Peyer's patch (tissue), 4 donors: Measurements from ENCODE around the gene CRY2.

Source experiments
- POLR2A ChIP-seq, 2 donors: fragments of 450-650 bp; IDR thresholded peaks; one replicate each; pipeline ENCODE4 v1.5.1; 2017; ENCODE audit warnings: antibody characterized with exemption in 2 of 2, mild to moderate bottlenecking in 2 of 2, moderate library complexity in 2 of 2
- TF ChIP-seq, protein P1 (sequence below), 6 experiments: fragments of 450-650 bp in 4 of 6; fragments of 200-600 bp in 2 of 6; sonication (generic) in 1 of 6; IDR thresholded peaks; one replicate each; pipeline ENCODE4 v1.5.1; 2017 to 2019; ENCODE audit warnings: antibody characterized with exemption in 6 of 6, mild to moderate bottlenecking in 3 of 6, moderate library complexity in 1 of 6

- TF ChIP-seq, protein P1, sequence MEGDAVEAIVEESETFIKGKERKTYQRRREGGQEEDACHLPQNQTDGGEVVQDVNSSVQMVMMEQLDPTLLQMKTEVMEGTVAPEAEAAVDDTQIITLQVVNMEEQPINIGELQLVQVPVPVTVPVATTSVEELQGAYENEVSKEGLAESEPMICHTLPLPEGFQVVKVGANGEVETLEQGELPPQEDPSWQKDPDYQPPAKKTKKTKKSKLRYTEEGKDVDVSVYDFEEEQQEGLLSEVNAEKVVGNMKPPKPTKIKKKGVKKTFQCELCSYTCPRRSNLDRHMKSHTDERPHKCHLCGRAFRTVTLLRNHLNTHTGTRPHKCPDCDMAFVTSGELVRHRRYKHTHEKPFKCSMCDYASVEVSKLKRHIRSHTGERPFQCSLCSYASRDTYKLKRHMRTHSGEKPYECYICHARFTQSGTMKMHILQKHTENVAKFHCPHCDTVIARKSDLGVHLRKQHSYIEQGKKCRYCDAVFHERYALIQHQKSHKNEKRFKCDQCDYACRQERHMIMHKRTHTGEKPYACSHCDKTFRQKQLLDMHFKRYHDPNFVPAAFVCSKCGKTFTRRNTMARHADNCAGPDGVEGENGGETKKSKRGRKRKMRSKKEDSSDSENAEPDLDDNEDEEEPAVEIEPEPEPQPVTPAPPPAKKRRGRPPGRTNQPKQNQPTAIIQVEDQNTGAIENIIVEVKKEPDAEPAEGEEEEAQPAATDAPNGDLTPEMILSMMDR (IDR thresholded peaks at IDR 0.05), result no peak
- no peak for TF ChIP-seq POLR2A (IDR thresholded peaks at IDR 0.05)
These were observed 8.1 kb upstream of the CRY2 start for GRCh38 chr11:45839204-45839603.
